Measurements from ENCODE around the gene GBA3. TPM values are rescaled to one million over a fixed set of nuclear protein-coding genes. Genes with fewer than 3 reads are reported as not detected.

GBA3 gene
- total and polyA plus RNA-seq, 9 donors: 0.06 to 5.4 (median 0.51) TPM; not detected in 3

DNA sequence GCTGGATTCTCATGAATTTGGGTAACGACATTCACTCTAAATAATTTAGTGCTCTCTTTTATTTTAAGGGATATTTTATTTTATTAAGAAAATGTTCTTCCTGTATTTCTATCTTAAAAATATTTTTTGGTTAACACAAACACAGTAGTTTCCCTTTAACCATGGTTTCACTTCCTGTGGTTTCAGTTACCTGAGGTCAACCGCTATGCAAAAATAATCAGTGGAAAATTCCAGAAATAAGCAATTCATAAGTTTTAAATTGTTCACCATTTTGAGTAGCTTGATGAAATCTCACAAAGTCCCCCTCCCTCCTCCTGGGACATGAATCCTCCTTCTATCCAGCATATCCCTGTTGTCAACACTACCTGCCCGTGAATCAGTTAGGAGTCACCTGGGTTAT, 71.4 kb downstream of the GBA3 start:
- intact Hi-C loops (cut with DNase I): no loop called here
- Histone ChIP-seq H3K9me3 (no peaks in the 10 kb centered on the region), H3K27ac (no peak overlapping the region), H3K4me1 (ENCODE audit: insufficient read depth) (no peaks in the 10 kb centered on the region), H3K4me3 (no peak overlapping the region), H3K36me3 (no peaks in the 10 kb centered on the region), H3K27me3 (no peaks in the 10 kb centered on the region)
- 90 to 93% (median 91%) methylated on average over 3 of the region's 3 CpGs for WGBS, 3 donors
- DNase-seq: no peak
- TF ChIP-seq, protein P1, sequence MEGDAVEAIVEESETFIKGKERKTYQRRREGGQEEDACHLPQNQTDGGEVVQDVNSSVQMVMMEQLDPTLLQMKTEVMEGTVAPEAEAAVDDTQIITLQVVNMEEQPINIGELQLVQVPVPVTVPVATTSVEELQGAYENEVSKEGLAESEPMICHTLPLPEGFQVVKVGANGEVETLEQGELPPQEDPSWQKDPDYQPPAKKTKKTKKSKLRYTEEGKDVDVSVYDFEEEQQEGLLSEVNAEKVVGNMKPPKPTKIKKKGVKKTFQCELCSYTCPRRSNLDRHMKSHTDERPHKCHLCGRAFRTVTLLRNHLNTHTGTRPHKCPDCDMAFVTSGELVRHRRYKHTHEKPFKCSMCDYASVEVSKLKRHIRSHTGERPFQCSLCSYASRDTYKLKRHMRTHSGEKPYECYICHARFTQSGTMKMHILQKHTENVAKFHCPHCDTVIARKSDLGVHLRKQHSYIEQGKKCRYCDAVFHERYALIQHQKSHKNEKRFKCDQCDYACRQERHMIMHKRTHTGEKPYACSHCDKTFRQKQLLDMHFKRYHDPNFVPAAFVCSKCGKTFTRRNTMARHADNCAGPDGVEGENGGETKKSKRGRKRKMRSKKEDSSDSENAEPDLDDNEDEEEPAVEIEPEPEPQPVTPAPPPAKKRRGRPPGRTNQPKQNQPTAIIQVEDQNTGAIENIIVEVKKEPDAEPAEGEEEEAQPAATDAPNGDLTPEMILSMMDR (IDR thresholded peaks at IDR 0.05): no peak
- TF ChIP-seq EP300 (IDR thresholded peaks at IDR 0.05) (no peak), POLR2A (IDR thresholded peaks at IDR 0.05) (no peak)

DNA sequence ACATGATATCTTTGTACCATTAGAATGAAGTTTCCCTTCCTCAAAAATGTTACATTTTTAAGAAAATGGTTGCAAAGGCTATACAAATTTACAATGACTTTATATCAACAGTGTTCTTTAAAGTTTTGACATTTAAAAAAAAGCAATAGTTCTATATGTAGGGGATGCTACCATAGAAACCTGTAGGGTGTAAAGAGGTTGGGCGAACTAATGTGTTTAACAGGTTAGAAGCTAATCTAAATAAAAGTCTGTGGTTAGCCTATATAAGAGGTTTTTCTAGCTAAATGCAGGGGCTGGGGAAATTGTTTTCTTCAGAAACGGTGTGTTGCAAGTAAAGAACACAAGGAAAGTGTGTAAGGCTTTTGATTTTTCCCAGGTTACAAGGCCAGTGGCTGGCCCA, 73.3 kb downstream of the GBA3 start:
- H3K9me3 ChIP-seq: no peaks in the 10 kb centered on the region
- H3K27me3 ChIP-seq: no peaks in the 10 kb centered on the region
- intact Hi-C loops (cut with DNase I): no loop called here
- H3K36me3 ChIP-seq: no peaks in the 10 kb centered on the region
- H3K27ac ChIP-seq: no peak overlapping the region
- H3K4me1 ChIP-seq (ENCODE audit: insufficient read depth): no peaks in the 10 kb centered on the region
- H3K4me3 ChIP-seq: no peak overlapping the region
- DNase-seq: no peak
- WGBS, 3 donors: 76 to 89% (median 79%) methylated on average over 2 of the region's 2 CpGs
- TF ChIP-seq EP300 (IDR thresholded peaks at IDR 0.05) (no peak), POLR2A (IDR thresholded peaks at IDR 0.05) (no peak)
- TF ChIP-seq, protein P1 (IDR thresholded peaks at IDR 0.05): no peak

DNA sequence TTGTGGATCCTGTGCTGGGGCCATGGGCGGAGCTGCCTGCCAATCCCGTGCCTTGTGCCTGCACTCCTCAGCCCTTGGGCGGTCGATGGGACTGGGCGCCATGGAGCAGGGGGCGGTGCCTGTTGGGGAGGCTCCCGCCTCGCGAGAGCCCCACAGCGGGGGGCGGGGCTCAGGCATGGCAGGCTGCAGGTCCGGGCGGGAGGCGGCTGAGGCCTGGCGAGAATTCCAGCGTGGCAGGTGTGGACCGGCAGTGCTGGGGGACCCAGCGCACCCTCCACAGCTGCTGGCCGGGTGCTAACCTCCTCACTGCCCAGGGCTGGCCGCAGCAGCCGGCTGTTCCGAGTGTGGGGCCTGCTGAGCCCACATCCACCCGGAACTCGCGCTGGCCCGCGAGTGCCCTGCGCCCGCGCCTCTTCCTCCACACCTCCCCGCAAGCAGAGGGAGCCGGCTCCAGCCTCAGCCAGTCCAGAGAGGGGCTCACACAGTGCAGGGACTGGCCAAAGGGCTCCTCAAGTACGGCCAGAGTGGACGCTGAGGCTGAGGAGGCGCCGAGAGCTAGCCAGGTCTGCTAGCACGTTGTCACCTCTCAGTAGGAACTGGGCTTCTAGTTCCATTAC, 85.9 kb downstream of the GBA3 start:
- WGBS, 3 donors: 95 to 96% (median 96%) methylated on average over 37 of the region's 37 CpGs
- DNase-seq: no peak
- TF ChIP-seq, protein P1 (IDR thresholded peaks at IDR 0.05): no peak
- TF ChIP-seq EP300 (IDR thresholded peaks at IDR 0.05) (no peak), POLR2A (IDR thresholded peaks at IDR 0.05) (no peak)
- Histone ChIP-seq H3K4me3 (no peak overlapping the region), H3K36me3 (no peaks in the 10 kb centered on the region), H3K4me1 (ENCODE audit: insufficient read depth) (no peaks in the 10 kb centered on the region), H3K27me3 (no peaks in the 10 kb centered on the region), H3K27ac (no peak overlapping the region), H3K9me3 (no peaks in the 10 kb centered on the region)
- intact Hi-C loops (cut with DNase I): no loop called here

DNA sequence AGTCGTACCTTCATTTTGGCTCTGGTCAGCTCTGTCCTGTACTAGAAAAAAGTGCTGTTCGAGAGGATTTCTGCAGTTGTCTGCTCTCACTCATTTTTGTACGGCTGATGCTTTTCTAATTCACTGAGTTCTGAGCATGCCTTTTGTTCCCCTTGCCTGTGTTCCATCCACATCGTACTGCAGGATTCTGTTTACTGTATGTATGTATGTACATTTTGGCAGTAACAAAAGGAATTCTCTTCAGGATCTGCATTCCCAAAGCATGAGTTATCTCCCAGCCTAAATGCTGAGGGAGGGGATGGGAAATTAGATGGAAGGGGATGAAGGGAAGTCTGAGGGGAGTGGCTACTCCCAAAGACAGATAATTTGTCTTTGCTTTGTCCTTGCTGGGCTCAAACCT, 87.6 kb downstream of the GBA3 start:
- TF ChIP-seq, protein P1 (IDR thresholded peaks at IDR 0.05): no peak
- no peak for TF ChIP-seq POLR2A (IDR thresholded peaks at IDR 0.05)
- TF ChIP-seq EP300 (IDR thresholded peaks at IDR 0.05): no peak
- Histone ChIP-seq H3K27me3 (no peaks in the 10 kb centered on the region), H3K9me3 (no peaks in the 10 kb centered on the region), H3K4me1 (ENCODE audit: insufficient read depth) (no peaks in the 10 kb centered on the region), H3K4me3 (no peak overlapping the region), H3K36me3 (no peaks in the 10 kb centered on the region), H3K27ac (no peak overlapping the region)
- no peak for DNase-seq
- intact Hi-C loops (cut with DNase I): no loop called here
- 7 to 22% (median 8%) methylated on average over 4 of the region's 4 CpGs for WGBS, 3 donors
